Smooth muscle cell (in vitro differentiated cells): ENCODE data around the gene SDK1. TPM values are rescaled to one million over a fixed set of nuclear protein-coding genes. Genes with fewer than 3 reads are reported as not detected.

Experiments
- DNase-seq: peaks from one replicate; lab custom pipeline; 2025; ENCODE audit not compliant: unreplicated experiment; lab: John Stamatoyannopoulos, UW
- H2AFZ ChIP-seq: fragments of 200-600 bp; sonication (generic); 2 replicates; pipeline ENCODE4 v1.6.0; 2016; ENCODE audit warnings: antibody characterized with exemption, low read depth, mild to moderate bottlenecking
- H3F3A ChIP-seq: fragments of 200-600 bp; sonication (generic); 2 replicates; pipeline ENCODE4 v1.6.0; 2017; ENCODE audit warnings: antibody characterized with exemption, low read depth
- H3K27ac ChIP-seq: fragments of 200-600 bp; sonication (generic); 2 replicates; pipeline ENCODE4 v1.5.1; 2016; ENCODE audit warnings: low read depth, mild to moderate bottlenecking
- H3K27me3 ChIP-seq: fragments of 200-600 bp; sonication (generic); 2 replicates; pipeline ENCODE4 v1.6.1; 2016; ENCODE audit warnings: low read depth, mild to moderate bottlenecking
- H3K36me3 ChIP-seq: fragments of 200-600 bp; sonication (generic); 2 replicates; pipeline ENCODE4 v1.5.1; 2016; ENCODE audit warnings: low read depth
- H3K4me1 ChIP-seq: fragments of 200-600 bp; sonication (generic); 2 replicates; pipeline ENCODE4 v1.5.1; 2016; ENCODE audit warnings: low read depth
- H3K4me2 ChIP-seq: fragments of 200-600 bp; sonication (generic); 2 replicates; pipeline ENCODE4 v1.6.0; 2016; ENCODE audit warnings: mild to moderate bottlenecking
- H3K4me3 ChIP-seq: fragments of 200-600 bp; sonication (generic); 2 replicates; pipeline ENCODE4 v1.5.1; 2016; ENCODE audit warnings: mild to moderate bottlenecking
- H3K79me2 ChIP-seq: fragments of 200-600 bp; sonication (generic); 2 replicates; pipeline ENCODE4 v1.6.0; 2016; ENCODE audit warnings: low read depth, mild to moderate bottlenecking
- H3K9ac ChIP-seq: fragments of 200-600 bp; sonication (generic); 2 replicates; pipeline ENCODE4 v1.6.0; 2016; ENCODE audit warnings: low read depth
- H3K9me3 ChIP-seq: fragments of 200-600 bp; sonication (generic); replicated peaks from 2 replicates; pipeline ENCODE4 v1.5.1; 2016; ENCODE audit warnings: low read depth
- H4K20me1 ChIP-seq: fragments of 200-600 bp; sonication (generic); 2 replicates; pipeline ENCODE4 v1.6.0; 2016; ENCODE audit warnings: low read depth
- WGBS: methylation state at CpG from one replicate; pipeline ENCODE4 v1.1.7; 2016; ENCODE audit warnings: low lambda C conversion rate; 5-methylcytosine and 5-hydroxymethylcytosine counted together
- polyA plus RNA-seq: library from polyadenylated mRNA; unstranded; fragments of >200 nt; fragmentation: Nextera tagmentation; extraction: Ambion mirVana; gene quantifications from 2 replicates; pipeline ENCODE4 v1.2.1, GENCODE V29; 2016
- total RNA-seq: library from RNA; depleted of rRNA; stranded (reverse); fragments of >200 nt; gene quantifications from 2 replicates; pipeline ENCODE4 v1.2.3, GENCODE V29; 2014
- TF ChIP-seq, protein P1 (sequence below): fragments of 200-600 bp; sonication (generic); IDR thresholded peaks from 2 replicates; pipeline ENCODE4 v1.5.1; 2017; ENCODE audit warnings: borderline replicate concordance, mild to moderate bottlenecking, antibody characterized with exemption; ENCODE audit not compliant: insufficient read depth, poor library complexity, severe bottlenecking

The SDK1 gene
- total and polyA plus RNA-seq, 2 experiments from 2014 or later, result 1.1 to 2.5 TPM

DNA sequence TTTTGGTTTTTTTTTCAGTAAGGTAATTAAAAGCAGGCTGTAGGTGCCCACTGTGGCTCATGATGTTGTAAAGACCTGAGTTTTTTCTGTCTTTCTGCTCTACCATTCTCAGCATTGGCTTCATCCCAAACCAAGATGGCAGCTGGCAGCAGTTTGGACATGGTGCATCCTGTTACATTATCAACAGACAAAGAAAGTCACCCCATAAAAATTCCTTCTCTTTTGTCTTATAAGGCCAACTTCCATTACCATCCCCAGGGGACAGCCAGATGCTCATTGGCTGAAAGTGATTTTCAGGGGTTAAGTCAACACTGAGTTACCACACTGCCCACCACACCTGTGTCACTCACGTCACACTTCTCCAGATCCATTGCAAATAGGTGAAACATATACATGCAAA, 558.4 kb downstream of the SDK1 start:
- H3K27me3 ChIP-seq, result no peaks in the 10 kb centered on the region
- no peaks in the 10 kb centered on the region for H3K9me3 ChIP-seq
- H3K4me2 ChIP-seq, result no peak overlapping the region
- peaks cover 14% of the 10 kb centered on the region for H3K4me1 ChIP-seq
- no peak overlapping the region for H3K4me3 ChIP-seq
- no peaks in the 10 kb centered on the region for H3K79me2 ChIP-seq
- TF ChIP-seq, protein P1, sequence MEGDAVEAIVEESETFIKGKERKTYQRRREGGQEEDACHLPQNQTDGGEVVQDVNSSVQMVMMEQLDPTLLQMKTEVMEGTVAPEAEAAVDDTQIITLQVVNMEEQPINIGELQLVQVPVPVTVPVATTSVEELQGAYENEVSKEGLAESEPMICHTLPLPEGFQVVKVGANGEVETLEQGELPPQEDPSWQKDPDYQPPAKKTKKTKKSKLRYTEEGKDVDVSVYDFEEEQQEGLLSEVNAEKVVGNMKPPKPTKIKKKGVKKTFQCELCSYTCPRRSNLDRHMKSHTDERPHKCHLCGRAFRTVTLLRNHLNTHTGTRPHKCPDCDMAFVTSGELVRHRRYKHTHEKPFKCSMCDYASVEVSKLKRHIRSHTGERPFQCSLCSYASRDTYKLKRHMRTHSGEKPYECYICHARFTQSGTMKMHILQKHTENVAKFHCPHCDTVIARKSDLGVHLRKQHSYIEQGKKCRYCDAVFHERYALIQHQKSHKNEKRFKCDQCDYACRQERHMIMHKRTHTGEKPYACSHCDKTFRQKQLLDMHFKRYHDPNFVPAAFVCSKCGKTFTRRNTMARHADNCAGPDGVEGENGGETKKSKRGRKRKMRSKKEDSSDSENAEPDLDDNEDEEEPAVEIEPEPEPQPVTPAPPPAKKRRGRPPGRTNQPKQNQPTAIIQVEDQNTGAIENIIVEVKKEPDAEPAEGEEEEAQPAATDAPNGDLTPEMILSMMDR, result no peak
- WGBS, result 98% methylated on average over 1 of the region's 1 CpG
- no peaks in the 10 kb centered on the region for H3K36me3 ChIP-seq
- no peaks in the 10 kb centered on the region for H4K20me1 ChIP-seq
- H2AFZ ChIP-seq, result no peak overlapping the region
- H3K27ac ChIP-seq, result no peak overlapping the region
- no peaks in the 10 kb centered on the region for H3F3A ChIP-seq
- H3K9ac ChIP-seq, result no peak overlapping the region
- DNase-seq, result no peak

DNA sequence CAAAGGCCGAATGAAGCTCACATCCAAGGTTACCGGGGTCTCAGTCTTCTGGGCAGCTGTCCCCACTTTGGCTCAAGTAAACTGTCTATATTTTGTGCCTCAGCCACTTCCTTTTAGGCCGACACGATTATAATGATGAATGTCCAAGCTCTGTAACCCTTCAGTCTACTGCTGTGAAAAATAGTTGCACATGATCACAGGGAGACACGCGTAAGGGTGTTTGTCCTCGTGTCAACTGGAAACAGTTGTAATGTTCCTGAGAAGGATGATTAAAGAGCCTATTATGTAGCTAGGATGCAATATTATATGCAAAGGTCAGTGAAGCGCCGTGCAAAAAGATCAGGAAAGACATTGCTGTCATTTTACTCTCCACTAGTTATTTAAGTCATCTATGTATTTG, 559.9 kb downstream of the SDK1 start:
- Histone ChIP-seq H3F3A (no peaks in the 10 kb centered on the region), H3K79me2 (no peaks in the 10 kb centered on the region), H4K20me1 (no peaks in the 10 kb centered on the region), H3K27ac (no peak overlapping the region), H3K4me2 (no peak overlapping the region), H2AFZ (no peak overlapping the region), H3K27me3 (no peaks in the 10 kb centered on the region), H3K9ac (no peak overlapping the region), H3K9me3 (no peaks in the 10 kb centered on the region), H3K4me1 (peaks cover 14% of the 10 kb centered on the region), H3K4me3 (no peak overlapping the region), H3K36me3 (no peaks in the 10 kb centered on the region)
- DNase-seq, result no peak
- WGBS, result 94% methylated on average over 9 of the region's 9 CpGs
- TF ChIP-seq, protein P1, result no peak

DNA sequence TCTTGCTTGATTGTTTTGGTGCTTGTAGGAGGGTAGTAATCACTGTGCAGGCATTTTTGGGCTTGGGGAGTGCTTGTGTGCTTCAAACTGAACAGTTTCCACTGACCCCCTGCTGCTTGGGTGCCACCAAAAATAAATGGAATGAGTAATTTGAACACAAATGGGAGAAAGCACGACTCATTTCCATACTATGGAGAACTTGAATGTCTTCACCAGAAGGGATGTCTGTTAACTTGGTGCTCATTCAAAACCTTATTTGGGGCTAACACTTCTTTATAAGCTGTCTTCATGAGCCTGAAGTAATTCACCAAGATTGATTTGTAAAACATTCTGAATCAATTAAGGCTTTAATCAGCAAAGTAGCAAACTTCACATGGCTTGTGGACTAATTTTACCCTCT, 560.3 kb downstream of the SDK1 start:
- no peaks in the 10 kb centered on the region for H3K79me2 ChIP-seq
- no peaks in the 10 kb centered on the region for H3K9me3 ChIP-seq
- DNase-seq, result no peak
- TF ChIP-seq, protein P1, result no peak
- H3K36me3 ChIP-seq, result no peaks in the 10 kb centered on the region
- H3K27me3 ChIP-seq, result no peaks in the 10 kb centered on the region
- H3K4me1 ChIP-seq, result peaks cover 14% of the 10 kb centered on the region
- no peaks in the 10 kb centered on the region for H3F3A ChIP-seq
- H3K4me2 ChIP-seq, result peak overlapping the region; percentile 70
- 0% methylated on average over 1 of the region's 1 CpG for WGBS
- no peaks in the 10 kb centered on the region for H4K20me1 ChIP-seq
- peak overlapping the region; percentile 77 for H3K27ac ChIP-seq
- H3K4me3 ChIP-seq, result no peak overlapping the region
- H3K9ac ChIP-seq, result peak overlapping the region; percentile 8
- H2AFZ ChIP-seq, result peak overlapping the region; percentile 61

DNA sequence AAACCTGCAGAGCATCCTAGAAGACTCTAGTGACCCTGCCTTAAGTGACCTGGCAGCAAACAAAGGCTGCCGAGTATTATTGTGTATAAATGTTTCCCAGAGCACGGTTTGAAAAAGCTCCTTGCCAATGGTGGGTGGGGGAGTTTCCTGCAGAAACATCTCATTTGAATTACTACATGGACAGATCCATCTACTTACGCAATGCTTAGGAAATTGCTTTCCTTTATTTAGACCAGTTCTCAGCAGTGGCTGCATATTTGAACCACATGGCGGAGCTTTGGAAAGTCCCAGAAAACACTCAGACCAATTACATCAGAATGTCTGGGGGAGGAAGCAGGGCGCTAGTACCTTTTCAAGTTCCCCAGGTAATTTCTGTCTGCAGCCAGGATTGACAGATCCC, 560.9 kb downstream of the SDK1 start:
- Histone ChIP-seq H3K27ac (peak overlapping the region; percentile 77), H2AFZ (peak overlapping the region; percentile 61), H3K9me3 (no peaks in the 10 kb centered on the region), H3K4me3 (no peak overlapping the region), H3K27me3 (no peaks in the 10 kb centered on the region), H3K36me3 (no peaks in the 10 kb centered on the region), H3K9ac (peak overlapping the region; percentile 8), H3F3A (no peaks in the 10 kb centered on the region), H3K79me2 (no peaks in the 10 kb centered on the region), H3K4me1 (peaks cover 14% of the 10 kb centered on the region), H4K20me1 (no peaks in the 10 kb centered on the region), H3K4me2 (peak overlapping the region; percentile 70)
- TF ChIP-seq, protein P1, result no peak
- DNase-seq, result no peak
- WGBS, result 19% methylated on average over 5 of the region's 5 CpGs
